Gastrocnemius medialis (tissue), 4 donors: ENCODE results near the gene PAX8. TPM values are rescaled to one million over a fixed set of nuclear protein-coding genes. Genes with fewer than 3 reads are reported as not detected.

Experiments
- ATAC-seq, 2 donors: fragments of 150-250 bp; one replicate each; pipeline ENCODE4 v1.9.1; 2016
- DNase-seq, 2 donors: peaks; one replicate each; pipeline ENCODE4 v3.0.0-alpha.2; 2019
- H3K27ac ChIP-seq, 4 donors: fragments of 200-600 bp; sonication (generic); 1 replicate in 1 of 4; 2 replicates in 3 of 4; pipeline ENCODE4 v1.5.1; 2016 to 2018; ENCODE audit warnings: mild to moderate bottlenecking in 2 of 4, moderate library complexity in 1 of 4
- H3K27me3 ChIP-seq, 3 donors: fragments of 200-600 bp; sonication (generic) in 2 of 3; 1 replicate in 1 of 3; 2 replicates in 2 of 3; pipeline versions ENCODE4 v1.5.1 to v1.6.0; 2016 to 2019; ENCODE audit warnings: mild to moderate bottlenecking in 1 of 3, moderate library complexity in 1 of 3
- H3K36me3 ChIP-seq, 2 donors: fragments of 200-600 bp; sonication (generic) in 1 of 2; one replicate each; pipeline ENCODE4 v1.5.1; 2017 to 2018
- H3K4me1 ChIP-seq, 2 donors: fragments of 200-600 bp; sonication (generic) in 1 of 2; one replicate each; pipeline ENCODE4 v1.5.1; 2016 to 2017; ENCODE audit warnings: mild to moderate bottlenecking in 2 of 2
- H3K4me3 ChIP-seq, 4 donors: fragments of 200-600 bp; sonication (generic) in 3 of 4; 1 replicate in 1 of 4; 2 replicates in 3 of 4; pipeline ENCODE4 v1.5.1; 2016 to 2019; ENCODE audit warnings: mild to moderate bottlenecking in 2 of 4
- H3K9me3 ChIP-seq, 3 donors: fragments of 200-600 bp; sonication (generic) in 2 of 3; 1 replicate in 1 of 3; 2 replicates in 2 of 3; pipeline ENCODE4 v1.5.1; 2016 to 2019
- CTCF ChIP-seq, 5 experiments: fragments of 450-650 bp in 3 of 5; fragments of 200-600 bp in 2 of 5; sonication (generic) in 2 of 5; IDR thresholded peaks in 4 of 5; conservative IDR thresholded peaks in 1 of 5; 1 replicate in 4 of 5; 2 replicates in 1 of 5; pipeline ENCODE4 v1.5.1; 2016 to 2019; ENCODE audit warnings: antibody characterized with exemption in 5 of 5, mild to moderate bottlenecking in 3 of 5, moderate library complexity in 3 of 5
- POLR2A ChIP-seq, 2 donors: fragments of 450-650 bp; IDR thresholded peaks; one replicate each; pipeline ENCODE4 v1.6.1; 2017; ENCODE audit warnings: antibody characterized with exemption in 2 of 2, mild to moderate bottlenecking in 2 of 2, moderate library complexity in 2 of 2
- in situ Hi-C, 4 donors: fragments of 200-750 bp; cut with MboI; loops; one replicate each; pipeline versions ENCODE4 v1.15.0 to v1.8.0; 2017; ENCODE audit warnings: low sequenced_read_pairs in 4 of 4
- intact Hi-C: fragments of 100-400 bp; cut with DNase I; formaldehyde crosslinking; loops from one replicate; pipeline ENCODE4 v1.15.1; 2023; ENCODE audit warnings: low total_unique reads
- total RNA-seq, 4 donors: library from RNA; depleted of rRNA; stranded (reverse); fragments of >200 nt; gene quantifications; one replicate each; pipeline versions ENCODE4 v1.1.0 to v1.2.3, GENCODE V29; 2016

PAX8 gene
- total RNA-seq, 4 donors from 2014 or later, result 0.27 to 8.7 (median 2.1) TPM

GRCh38 chr2:113225263-113226259 lies 53.2 kb downstream of the PAX8 start:
- intact Hi-C loops (no loop called here), in situ Hi-C loops (no loop called here)
- no peaks in the 10 kb centered on the region for H3K27me3 ChIP-seq
- H3K4me1 ChIP-seq, result no peaks in the 10 kb centered on the region
- no peaks in the 10 kb centered on the region for H3K9me3 ChIP-seq
- H3K27ac ChIP-seq, result no peak overlapping the region
- no peaks in the 10 kb centered on the region for H3K36me3 ChIP-seq
- peak in 1 of 2 donors; percentile 56 for ATAC-seq
- DNase-seq, result no peak
- TF ChIP-seq CTCF (IDR thresholded peaks at IDR 0.05 in 4 of 5, conservative IDR thresholded peaks at IDR 0.05 in 1 of 5) (no peak), POLR2A (IDR thresholded peaks at IDR 0.05) (no peak)
- H3K4me3 ChIP-seq, result no peak overlapping the region

- DNase-seq (no peak), ATAC-seq (no peak)
- Histone ChIP-seq H3K36me3 (no peaks in the 10 kb centered on the region), H3K9me3 (no peaks in the 10 kb centered on the region), H3K4me3 (no peak overlapping the region), H3K27me3 (no peaks in the 10 kb centered on the region), H3K4me1 (no peaks in the 10 kb centered on the region), H3K27ac (no peak overlapping the region)
- intact Hi-C loops, result no loop called here
- in situ Hi-C loops, result no loop called here
- TF ChIP-seq CTCF (IDR thresholded peaks at IDR 0.05 in 4 of 5, conservative IDR thresholded peaks at IDR 0.05 in 1 of 5), result no peak
- no peak for TF ChIP-seq POLR2A (IDR thresholded peaks at IDR 0.05)
These were observed 54.0 kb downstream of the PAX8 start for GRCh38 chr2:113224647-113225236.

GRCh38 chr2:113223813-113224212 lies 54.9 kb downstream of the PAX8 start:
- no peak for DNase-seq
- intact Hi-C loops (no loop called here), in situ Hi-C loops (no loop called here)
- Histone ChIP-seq H3K9me3 (no peaks in the 10 kb centered on the region), H3K4me3 (no peak overlapping the region), H3K27ac (no peak overlapping the region), H3K36me3 (no peaks in the 10 kb centered on the region), H3K27me3 (no peaks in the 10 kb centered on the region), H3K4me1 (no peaks in the 10 kb centered on the region)
- ATAC-seq, result no peak
- no peak for TF ChIP-seq CTCF (IDR thresholded peaks at IDR 0.05 in 4 of 5, conservative IDR thresholded peaks at IDR 0.05 in 1 of 5)
- TF ChIP-seq POLR2A (IDR thresholded peaks at IDR 0.05), result no peak

- intact Hi-C loops, result no loop called here
- no peak overlapping the region for H3K27ac ChIP-seq
- no peak for DNase-seq
- no peaks in the 10 kb centered on the region for H3K36me3 ChIP-seq
- TF ChIP-seq CTCF (IDR thresholded peaks at IDR 0.05 in 4 of 5, conservative IDR thresholded peaks at IDR 0.05 in 1 of 5) (no peak), POLR2A (IDR thresholded peaks at IDR 0.05) (no peak)
- no peaks in the 10 kb centered on the region for H3K9me3 ChIP-seq
- no peaks in the 10 kb centered on the region for H3K27me3 ChIP-seq
- H3K4me3 ChIP-seq, result no peak overlapping the region
- in situ Hi-C loops, result no loop called here
- no peaks in the 10 kb centered on the region for H3K4me1 ChIP-seq
- no peak for ATAC-seq
These were observed 56.9 kb downstream of the PAX8 start for GRCh38 chr2:113221846-113222245.
